GM19240 (cell line): ENCODE data around the gene PREB.
A peak's percentile ranks its signal among the peaks of the same experiment; 100 is the strongest.
"Not testable (repeated sequence)": the region's sequence is repeated elsewhere in the genome, so short reads cannot be mapped to it uniquely, and the experiment has no call there.

Experiments used
- DNase-seq: peaks from one replicate; pipeline ENCODE4 v3.0.0; 2011; ENCODE audit warnings: low spot score; ENCODE audit not compliant: insufficient read length

Gene PREB, protein sequence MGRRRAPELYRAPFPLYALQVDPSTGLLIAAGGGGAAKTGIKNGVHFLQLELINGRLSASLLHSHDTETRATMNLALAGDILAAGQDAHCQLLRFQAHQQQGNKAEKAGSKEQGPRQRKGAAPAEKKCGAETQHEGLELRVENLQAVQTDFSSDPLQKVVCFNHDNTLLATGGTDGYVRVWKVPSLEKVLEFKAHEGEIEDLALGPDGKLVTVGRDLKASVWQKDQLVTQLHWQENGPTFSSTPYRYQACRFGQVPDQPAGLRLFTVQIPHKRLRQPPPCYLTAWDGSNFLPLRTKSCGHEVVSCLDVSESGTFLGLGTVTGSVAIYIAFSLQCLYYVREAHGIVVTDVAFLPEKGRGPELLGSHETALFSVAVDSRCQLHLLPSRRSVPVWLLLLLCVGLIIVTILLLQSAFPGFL

DNA sequence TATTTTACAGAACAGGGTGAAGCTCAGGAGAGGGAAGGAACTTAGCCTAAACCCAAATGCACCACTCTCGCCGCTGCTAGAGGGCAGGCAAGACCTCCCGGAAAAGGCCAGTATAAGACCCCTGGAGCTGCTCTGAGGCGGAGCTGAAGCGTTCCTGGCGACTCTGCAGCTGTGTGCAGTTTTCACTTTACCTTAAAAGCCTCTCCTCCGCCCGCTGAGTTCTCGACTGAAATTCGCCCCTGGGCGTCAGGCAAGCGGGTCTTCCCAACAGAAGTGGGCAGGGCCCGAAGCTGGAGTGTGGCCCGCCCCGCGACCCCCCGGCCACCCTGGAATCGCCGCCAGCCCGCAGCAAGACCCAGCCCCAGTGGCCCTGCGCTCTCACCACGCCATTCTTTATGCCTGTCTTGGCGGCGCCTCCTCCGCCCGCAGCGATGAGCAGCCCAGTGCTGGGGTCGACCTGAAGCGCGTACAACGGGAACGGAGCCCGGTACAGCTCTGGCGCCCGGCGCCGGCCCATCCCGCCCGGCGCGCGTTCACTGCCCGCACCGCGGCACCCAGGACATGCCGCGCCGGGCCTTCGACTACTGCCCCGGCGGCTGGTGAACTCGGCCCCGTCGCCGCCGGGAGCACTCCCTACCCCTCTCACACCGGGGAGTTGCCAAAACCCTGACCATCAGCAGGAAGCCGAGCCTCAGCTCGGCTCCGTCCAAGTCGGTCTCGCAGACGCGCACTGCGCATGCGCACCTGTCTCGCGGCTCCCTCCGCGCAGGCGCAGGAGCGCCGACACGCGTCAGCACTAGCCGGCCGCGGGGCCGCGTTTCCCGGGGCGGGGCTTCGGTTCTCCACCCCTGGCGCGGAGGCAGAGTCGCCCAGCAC, at the start of gene PREB:
PREB (minus strand) TSS at position 732 of the 876 bp plus-strand sequence; CDS start at position 517, 215 bp downstream.
- DNase-seq = peak; percentile 94

- DNase-seq = no peak
Measured at GRCh38 chr2:27184115-27184514, 49.7 kb upstream of the PREB start.

DNA sequence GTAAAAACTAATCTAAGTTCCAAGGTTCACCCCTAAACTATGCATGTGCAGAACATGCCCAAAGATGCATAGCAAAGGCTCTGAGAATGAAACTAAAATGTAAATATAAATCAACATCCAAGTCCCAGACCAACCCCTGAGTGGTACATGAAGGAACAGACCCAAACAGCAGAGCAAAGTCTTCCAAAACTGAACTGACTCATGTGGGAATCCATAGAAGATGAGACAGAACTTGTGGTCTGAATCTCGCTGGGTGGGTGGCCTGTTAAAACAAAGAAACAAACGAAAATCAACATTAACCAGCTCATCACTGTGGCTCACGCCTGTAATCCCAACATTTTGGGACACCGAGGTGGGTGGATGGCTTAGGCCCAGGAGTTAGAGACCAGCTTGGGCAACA, 47.9 kb upstream of the PREB start:
- no peak for DNase-seq

DNA sequence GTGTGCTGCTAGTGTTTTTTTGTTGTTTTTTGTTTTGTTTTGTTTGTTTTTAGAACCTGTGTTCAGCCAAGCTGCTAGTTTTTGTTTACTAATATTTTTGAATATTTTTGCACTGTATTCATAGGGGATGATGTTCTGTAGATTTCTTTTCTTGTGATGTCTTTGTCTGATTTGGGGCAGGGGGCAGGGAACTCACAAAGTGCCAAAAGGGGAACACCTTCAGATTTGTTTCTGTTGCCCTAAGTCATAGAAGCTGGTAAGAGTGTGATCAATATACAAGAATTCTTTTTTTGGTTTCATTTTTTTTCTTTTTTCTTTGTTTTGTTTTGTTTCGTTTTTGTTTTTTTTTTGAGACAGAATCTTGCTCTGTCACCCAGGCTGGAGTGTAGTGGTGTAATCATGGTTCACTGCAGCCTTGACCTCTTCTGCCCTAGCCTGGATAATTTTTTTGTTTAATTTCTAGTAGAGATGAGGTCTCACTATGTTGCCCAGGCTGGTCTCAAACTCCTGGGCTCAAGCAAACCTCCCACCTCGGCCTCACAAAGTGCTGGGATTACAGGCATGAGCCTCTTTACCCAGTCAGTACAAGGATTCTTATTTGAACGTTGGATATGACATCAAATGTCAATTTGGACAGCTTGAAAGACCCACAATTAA, 45.0 kb upstream of the PREB start:
- no peak for DNase-seq

DNA sequence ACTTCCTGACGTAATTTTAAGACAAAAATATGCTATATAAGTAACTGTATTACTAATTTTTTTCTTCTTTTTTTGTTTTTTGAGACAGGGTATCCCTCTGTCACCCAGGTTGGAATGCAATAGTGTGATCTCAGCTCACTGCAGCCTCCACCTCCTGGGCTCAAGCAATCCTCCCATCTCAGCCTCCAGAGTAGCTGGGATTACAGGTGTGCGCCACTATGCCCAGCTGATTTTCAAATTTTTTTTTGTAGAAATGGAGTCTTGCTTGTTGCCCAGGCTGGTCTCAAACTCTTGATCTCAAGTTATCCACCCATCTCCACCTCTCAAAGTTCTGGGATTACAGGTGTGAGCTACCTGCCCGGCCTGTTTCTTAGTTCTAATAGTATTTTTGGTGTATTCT, 44.0 kb upstream of the PREB start:
- no peak for DNase-seq

DNA sequence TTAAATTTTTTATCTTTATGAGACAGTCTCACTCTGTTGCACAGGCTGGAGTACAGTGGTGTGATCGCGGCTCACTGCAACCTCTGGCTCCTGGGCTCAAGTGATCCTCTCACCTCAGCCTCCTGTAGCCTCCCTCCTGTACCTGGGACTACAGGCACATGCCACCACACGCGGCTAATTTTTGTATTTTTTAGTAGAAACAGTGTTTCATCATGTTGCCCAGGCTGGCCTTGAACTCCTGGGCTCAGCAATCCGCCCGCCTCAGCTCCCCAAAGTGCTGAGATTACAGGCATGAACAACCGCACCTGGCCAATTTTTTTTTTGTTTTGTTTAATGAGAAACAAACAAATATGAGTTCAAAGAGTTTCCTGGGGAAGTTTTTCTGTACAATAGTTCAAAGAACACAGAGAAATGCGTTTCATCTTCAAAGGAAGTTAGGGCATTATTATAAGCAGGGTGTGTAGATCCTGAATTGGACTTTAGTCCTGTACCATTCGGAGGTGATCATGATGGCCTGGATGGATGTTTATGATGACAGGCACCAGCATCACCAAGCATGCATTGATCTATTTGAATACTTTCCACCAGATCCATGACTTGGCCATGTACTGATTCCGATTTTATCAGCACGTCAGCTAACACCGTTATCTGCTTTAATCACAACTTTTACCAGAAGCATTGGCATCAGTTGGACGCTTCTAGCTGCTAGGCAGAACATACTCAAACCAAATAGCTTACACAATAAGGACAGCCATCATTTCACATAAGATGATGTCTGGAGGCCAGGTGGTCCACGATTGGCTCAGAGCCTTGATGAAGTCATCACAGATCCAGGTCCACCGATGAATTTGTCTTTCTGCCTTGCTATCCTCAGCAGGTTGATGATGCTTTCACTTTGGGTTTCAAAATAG, 43.3 kb upstream of the PREB start:
- DNase-seq = no peak

GRCh38 chr2:27175781-27176180, 41.3 kb upstream of the PREB start:
- not testable (repeated sequence) for DNase-seq

DNA sequence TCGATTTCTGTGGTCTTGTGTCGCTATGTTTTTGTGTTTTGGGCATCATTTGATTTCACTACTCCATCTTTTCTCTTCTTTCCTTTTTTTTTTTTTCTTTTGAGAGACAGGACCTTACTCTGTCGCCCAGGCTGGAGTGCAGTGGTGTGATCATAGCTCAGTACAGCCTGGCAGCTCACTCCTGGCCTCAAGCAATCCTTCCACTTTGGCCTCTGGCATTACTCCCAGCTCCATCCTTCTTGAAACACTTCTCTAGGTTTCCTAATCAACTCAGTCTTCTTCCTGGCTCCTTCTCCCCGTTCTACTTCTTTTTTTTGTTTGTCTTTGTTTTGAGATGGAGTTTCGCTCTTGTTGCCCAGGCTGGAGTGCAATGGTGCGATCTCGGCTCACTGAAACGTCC, 40.9 kb upstream of the PREB start:
- DNase-seq = no peak

GRCh38 chr2:27174638-27175037, 40.2 kb upstream of the PREB start:
- DNase-seq = no peak

DNA sequence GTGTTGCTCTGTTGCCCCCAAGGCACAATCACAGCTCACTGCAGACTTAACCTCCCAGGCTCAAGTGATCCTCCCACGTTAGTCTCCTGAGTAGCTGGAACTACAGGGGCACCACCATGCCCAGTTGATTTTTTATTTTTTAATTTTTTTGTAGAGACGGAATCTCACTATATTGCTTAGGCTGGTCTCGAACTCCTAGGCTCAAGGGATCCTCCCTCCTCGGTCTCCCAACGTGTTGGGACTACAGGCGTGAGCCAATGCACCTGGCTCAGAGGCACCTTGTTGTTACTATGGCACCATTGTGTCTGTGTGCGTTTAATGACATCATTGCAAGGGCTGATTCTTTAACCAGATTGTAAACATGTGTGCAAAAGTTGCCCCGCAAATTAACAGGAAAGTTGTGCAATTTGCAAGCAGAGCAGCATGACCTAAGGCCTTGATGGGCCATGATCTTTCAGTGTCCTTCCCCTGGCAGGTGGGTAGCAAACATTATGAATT, 37.0 kb upstream of the PREB start:
- DNase-seq = no peak

DNA sequence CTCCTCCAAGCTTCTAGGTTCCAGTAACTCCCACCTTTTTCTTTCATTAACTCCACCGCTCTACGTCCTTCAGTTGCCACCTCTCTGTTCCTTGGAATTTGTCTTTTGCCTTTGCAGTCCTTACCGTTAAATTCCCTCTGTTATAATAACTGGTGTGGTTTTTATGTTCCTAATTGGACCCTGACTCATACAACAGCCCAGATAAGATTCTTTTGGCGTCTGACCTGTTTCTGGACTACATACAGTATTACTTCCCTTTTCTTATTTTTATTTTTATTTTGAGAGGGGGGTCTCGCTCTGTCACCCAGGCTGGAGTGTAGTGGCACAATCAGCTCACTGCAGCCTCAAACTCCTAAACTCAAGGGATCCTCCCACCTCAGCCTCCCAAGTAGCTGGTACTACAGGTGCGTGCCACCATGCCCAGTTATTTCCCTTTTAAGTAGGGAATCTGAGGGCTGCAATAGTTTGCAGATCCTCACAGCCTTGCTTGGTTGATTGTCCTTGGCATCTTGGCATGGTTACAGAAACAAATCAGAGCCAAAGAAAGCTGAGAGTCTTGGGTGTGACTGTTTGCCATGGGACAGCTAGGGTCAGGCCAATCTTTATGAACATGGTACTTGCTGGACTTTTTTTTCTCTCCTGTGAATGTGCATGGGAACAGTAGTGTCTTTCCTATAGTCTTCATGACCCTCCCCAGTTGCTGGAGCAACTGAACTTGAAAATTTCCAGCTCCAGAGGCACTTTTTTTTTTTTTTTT, 36.3 kb upstream of the PREB start:
- DNase-seq = no peak

GRCh38 chr2:27164960-27165763, 30.7 kb upstream of the PREB start:
- DNase-seq = no peak

- no peak for DNase-seq
Measured at GRCh38 chr2:27162151-27163121, 28.0 kb upstream of the PREB start.

- no peak for DNase-seq
Measured at GRCh38 chr2:27160191-27160590, 25.8 kb upstream of the PREB start.

GRCh38 chr2:27159271-27159670, 24.8 kb upstream of the PREB start:
- DNase-seq = no peak

GRCh38 chr2:27158468-27158867, 24.0 kb upstream of the PREB start:
- no peak for DNase-seq

DNA sequence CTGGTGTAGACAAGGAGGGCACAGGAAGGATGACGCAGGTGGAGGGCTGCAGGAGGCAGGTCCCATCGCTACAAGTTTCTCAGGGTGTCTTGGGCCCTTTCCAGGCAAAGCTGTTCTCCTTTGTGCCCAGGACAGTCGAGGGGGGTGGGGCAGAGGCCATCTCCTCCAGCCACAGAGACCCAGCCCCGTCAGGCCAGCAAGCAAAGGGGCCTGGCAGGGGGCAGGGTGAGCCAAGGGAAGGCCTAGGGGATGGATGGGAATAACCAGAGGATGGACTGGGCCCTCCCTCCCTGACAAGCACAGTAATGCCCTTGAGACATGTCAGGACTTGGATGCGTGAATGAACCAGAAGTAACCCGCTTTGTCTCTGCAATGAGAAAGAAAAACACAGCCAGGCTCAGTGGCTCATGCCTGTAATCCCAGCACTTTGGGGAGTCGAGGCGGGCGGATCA, 20.7 kb upstream of the PREB start:
- no peak for DNase-seq

DNA sequence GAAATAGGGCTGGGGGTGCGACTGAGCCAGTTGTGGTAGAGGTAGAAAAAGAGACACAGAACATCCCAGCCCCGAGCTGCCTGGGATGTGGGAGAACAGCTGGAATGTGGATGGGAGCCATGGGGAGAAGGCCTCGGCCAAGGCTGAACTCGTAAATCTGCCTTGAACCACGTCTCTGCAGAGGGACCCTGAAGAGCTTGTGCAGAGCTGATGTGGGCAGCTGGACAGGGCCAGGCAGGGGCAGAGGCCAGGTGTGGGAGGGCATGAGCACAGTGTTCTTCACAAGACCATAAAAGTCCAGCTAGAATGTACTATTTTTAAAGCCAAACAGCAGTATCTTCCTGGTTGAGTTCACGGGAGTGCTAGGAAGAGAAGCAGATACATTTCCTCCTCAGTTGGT, 20.1 kb upstream of the PREB start:
- no peak for DNase-seq
